ENCODE results near the gene MXD3.
"Not testable (repeated sequence)": the region's sequence is repeated elsewhere in the genome, so short reads cannot be mapped to it uniquely, and the experiment has no call there.

MXD3 gene

GRCh38 chr5:177347699-177348098 lies 36.0 kb upstream of the MXD3 start:
- ChIA-PET POLR2A (no interaction called here), CTCF (interaction anchor here (1.6 to 2.7 kb wide), 3 partner anchors 21 to 38 kb away, joined by 5 to 9 read pairs (median 5); no protein-coding TSS in a partner anchor)
- TF ChIP-seq, protein P1, sequence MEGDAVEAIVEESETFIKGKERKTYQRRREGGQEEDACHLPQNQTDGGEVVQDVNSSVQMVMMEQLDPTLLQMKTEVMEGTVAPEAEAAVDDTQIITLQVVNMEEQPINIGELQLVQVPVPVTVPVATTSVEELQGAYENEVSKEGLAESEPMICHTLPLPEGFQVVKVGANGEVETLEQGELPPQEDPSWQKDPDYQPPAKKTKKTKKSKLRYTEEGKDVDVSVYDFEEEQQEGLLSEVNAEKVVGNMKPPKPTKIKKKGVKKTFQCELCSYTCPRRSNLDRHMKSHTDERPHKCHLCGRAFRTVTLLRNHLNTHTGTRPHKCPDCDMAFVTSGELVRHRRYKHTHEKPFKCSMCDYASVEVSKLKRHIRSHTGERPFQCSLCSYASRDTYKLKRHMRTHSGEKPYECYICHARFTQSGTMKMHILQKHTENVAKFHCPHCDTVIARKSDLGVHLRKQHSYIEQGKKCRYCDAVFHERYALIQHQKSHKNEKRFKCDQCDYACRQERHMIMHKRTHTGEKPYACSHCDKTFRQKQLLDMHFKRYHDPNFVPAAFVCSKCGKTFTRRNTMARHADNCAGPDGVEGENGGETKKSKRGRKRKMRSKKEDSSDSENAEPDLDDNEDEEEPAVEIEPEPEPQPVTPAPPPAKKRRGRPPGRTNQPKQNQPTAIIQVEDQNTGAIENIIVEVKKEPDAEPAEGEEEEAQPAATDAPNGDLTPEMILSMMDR (IDR thresholded peaks at IDR 0.05; ENCODE audit: insufficient read depth, low read length, missing control alignments), result no peak
- H3K4me3 ChIP-seq (ENCODE audit: low read depth, low read length), result no peak overlapping the region
- DNase-seq (ENCODE audit: low read depth, low spot score), result no peak

- TF ChIP-seq, protein P1 (IDR thresholded peaks at IDR 0.05; ENCODE audit: insufficient read depth, low read length, missing control alignments), result no peak
Observed at GRCh38 chr5:177346820-177347219, 35.1 kb upstream of the MXD3 start.

GRCh38 chr5:177344891-177345290 lies 33.2 kb upstream of the MXD3 start:
- ChIA-PET POLR2A (no interaction called here), CTCF (interaction anchor here (1.3 to 2.1 kb wide), 3 partner anchors 9 to 231 kb away, joined by 3 to 5 read pairs (median 3); no protein-coding TSS in a partner anchor)
- no peak for DNase-seq (ENCODE audit: low read depth, low spot score)
- H3K4me3 ChIP-seq (ENCODE audit: low read depth, low read length), result no peak overlapping the region
- TF ChIP-seq, protein P1 (IDR thresholded peaks at IDR 0.05; ENCODE audit: insufficient read depth, low read length, missing control alignments), result no peak

More at GRCh38 chr5:177346820-177347219, 35.1 kb upstream of the MXD3 start:
- no peak for DNase-seq (ENCODE audit: low read depth, low spot score)
- H3K4me3 ChIP-seq (ENCODE audit: low read depth, low read length), result no peak overlapping the region
- ChIA-PET POLR2A (no interaction called here), CTCF (interaction anchor here (0.5 to 2.7 kb wide), 7 partner anchors 22 to 154 kb away, joined by 3 to 9 read pairs (median 5); no protein-coding TSS in a partner anchor)

- H3K4me3 ChIP-seq (ENCODE audit: low read depth, low read length), result no peak overlapping the region
- DNase-seq (ENCODE audit: low read depth, low spot score), result no peak
- POLR2A ChIA-PET, result no interaction called here
- TF ChIP-seq, protein P1 (IDR thresholded peaks at IDR 0.05; ENCODE audit: insufficient read depth, low read length, missing control alignments), result no peak
- CTCF ChIA-PET, result interaction anchor here (0.7 kb wide), 1 partner anchor 24 kb away, joined by 3 read pairs; no protein-coding TSS in a partner anchor
Observed at GRCh38 chr5:177343777-177344176, 32.1 kb upstream of the MXD3 start.

DNA sequence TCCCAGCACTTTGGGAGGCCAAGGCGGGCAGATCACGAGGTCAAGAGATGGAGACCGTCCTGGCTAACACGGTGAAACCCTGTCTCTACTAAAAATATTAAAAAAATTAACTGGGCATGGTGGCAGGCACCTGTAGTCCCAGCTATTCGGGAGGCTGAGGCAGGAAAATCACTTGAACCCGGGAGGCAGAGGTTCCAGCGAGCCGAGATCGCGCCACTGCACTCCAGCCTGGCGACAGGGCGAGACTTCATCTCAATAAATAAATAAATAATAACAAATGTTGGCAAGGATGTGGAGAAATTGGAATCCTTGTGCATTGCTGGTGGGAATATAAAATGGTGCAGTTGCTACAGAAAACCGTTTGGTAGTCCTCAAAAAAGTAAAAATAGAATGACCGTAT lies 31.3 kb upstream of the MXD3 start:
- H3K4me3 ChIP-seq (ENCODE audit: low read depth, low read length); DNase-seq (ENCODE audit: low read depth, low spot score); POLR2A ChIA-PET: not testable (repeated sequence)
- CTCF ChIA-PET, result interaction anchor here (1.2 to 1.4 kb wide), 3 partner anchors 26 to 61 kb away, joined by 3 to 5 read pairs (median 3); no protein-coding TSS in a partner anchor

GRCh38 chr5:177339107-177339638 lies 27.5 kb upstream of the MXD3 start:
- no peak overlapping the region for H3K4me3 ChIP-seq (ENCODE audit: low read depth, low read length)
- TF ChIP-seq, protein P1 (IDR thresholded peaks at IDR 0.05; ENCODE audit: insufficient read depth, low read length, missing control alignments), result no peak
- ChIA-PET CTCF (interaction anchor here (0.9 to 1.7 kb wide), 3 partner anchors 21 to 29 kb away, joined by 3 to 5 read pairs (median 4); no protein-coding TSS in a partner anchor), POLR2A (no interaction called here)
- DNase-seq (ENCODE audit: low read depth, low spot score), result no peak

All from AG04449 (cell line).